Measurements from ENCODE around the gene ACHE. TPM values are rescaled to one million over a fixed set of nuclear protein-coding genes. Genes with fewer than 3 reads are reported as not detected.

ACHE gene
- total RNA-seq, 4 donors from 2014 or later: 0.66 to 0.68 TPM; not detected in 2

- TF ChIP-seq, protein P1, sequence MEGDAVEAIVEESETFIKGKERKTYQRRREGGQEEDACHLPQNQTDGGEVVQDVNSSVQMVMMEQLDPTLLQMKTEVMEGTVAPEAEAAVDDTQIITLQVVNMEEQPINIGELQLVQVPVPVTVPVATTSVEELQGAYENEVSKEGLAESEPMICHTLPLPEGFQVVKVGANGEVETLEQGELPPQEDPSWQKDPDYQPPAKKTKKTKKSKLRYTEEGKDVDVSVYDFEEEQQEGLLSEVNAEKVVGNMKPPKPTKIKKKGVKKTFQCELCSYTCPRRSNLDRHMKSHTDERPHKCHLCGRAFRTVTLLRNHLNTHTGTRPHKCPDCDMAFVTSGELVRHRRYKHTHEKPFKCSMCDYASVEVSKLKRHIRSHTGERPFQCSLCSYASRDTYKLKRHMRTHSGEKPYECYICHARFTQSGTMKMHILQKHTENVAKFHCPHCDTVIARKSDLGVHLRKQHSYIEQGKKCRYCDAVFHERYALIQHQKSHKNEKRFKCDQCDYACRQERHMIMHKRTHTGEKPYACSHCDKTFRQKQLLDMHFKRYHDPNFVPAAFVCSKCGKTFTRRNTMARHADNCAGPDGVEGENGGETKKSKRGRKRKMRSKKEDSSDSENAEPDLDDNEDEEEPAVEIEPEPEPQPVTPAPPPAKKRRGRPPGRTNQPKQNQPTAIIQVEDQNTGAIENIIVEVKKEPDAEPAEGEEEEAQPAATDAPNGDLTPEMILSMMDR (IDR thresholded peaks at IDR 0.05; ENCODE audit: low read depth): no peak
Observed at GRCh38 chr7:100899432-100899831, 3.7 kb upstream of the ACHE start.

DNA sequence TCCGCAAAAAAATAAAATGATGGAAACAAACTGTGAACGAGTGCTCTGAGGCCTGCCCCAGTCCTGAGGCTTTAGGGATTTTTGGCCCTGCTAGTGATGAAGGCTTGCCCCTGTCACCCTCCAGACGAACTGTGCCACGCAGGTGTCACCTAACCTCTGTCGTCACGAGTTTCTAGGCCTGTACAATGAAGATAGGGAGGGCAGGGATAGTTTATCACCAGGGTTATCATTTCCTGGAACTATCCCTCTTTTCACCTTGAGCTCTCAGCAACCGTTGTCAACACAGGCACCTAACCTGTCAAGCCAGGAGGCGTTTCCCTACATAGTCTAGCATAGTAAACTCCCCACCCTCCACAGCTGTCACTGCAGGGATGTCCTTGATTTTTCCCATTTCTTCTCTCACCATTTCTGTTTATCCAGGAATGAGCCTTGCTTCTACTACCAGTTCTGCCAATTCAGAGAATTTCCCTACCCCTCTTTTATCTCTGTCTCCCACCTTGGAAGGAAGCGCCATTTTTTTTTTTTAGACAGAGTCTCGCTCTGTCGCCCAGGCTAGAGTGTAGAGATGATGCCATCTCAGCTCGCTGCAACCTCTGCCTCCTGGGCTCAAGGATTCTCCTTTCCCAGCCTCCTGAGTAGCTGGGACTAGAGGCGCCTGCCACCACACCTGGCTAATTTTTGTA is 2.2 kb upstream of the ACHE start:
- TF ChIP-seq, protein P1 (IDR thresholded peaks at IDR 0.05; ENCODE audit: low read depth): no peak

- TF ChIP-seq, protein P1 (IDR thresholded peaks at IDR 0.05; ENCODE audit: low read depth): no peak
Observed at GRCh38 chr7:100896732-100897608, 1.3 kb upstream of the ACHE start.

DNA sequence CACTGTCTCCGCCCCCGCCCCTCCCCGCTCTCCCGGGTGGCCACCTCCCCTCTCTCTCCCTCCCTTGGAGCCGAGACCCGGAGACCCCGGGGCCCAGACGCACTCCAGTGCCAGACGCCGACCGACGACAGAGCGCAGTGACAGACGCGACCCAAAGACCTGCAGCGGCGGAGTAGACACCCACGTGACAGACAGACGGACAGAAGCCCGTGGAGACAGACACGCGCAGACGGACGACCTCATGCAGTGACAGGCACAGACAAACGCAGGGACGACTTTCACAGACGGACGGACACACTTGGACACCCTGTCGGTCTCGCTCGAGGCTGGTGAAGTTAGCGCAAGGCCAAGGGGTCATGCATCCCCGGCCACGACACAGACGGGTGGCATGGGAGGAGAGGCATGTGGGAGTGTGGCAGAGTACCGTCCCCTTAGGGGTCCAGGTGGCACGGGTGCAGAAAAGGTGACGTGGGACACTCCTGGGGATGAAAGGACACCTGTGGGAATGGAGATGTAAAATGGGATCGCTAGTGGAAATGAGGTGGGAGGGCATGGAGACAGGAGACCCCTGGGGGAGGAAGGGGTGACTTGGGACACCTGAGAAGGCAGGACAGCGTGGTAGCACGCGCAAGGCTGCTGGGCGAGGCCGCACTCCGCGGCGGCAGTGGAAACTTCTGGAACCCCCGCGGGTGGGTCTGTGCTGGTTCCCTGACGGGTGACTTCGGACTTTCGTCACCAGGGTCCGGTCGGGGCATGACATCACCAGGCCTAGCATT is 456 bp upstream of the ACHE start:
- TF ChIP-seq, protein P1 (IDR thresholded peaks at IDR 0.05; ENCODE audit: low read depth): no peak

- TF ChIP-seq, protein P1 (IDR thresholded peaks at IDR 0.05; ENCODE audit: low read depth): no peak
Observed at GRCh38 chr7:100894860-100895700, 608 bp downstream of the ACHE start.

DNA sequence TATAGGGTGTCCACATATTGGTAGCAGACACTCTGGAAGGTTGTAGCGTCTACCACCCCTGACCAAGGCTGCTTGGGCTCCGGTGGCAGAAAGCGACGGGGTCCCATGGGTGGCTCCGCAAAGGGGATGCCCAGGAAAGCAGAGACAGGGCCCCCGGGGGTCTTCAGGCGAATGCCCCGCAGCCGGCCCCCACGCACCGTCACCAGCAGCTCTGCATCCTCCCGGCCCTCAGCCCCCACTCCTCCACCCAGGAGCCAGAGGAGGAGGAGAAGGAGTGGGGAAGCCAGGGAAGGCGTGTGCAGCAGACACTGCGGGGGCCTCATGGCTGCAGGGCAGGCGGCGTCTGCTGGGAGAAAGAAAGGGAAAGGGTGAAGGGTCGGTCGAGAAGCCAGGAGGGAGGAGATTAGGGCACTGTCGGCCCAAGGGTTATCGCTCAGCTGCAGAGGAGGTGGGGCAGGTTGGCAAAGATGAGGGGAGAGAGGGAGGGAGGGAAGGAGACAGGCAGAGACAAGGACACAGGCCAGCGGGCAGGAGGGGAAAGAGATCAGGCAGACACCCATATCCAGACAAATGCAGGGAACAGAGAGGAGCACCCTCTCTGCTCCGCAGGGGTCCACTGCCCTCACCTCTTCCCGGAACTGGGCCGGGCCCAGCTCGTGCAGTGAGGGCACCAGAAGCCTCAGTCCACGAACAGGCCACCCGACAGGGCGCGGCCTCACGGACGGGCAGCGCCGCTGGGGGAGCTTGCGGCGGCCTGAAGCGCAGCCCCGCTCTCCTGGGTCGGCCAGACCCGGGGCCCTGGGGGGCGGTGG is 1.6 kb downstream of the ACHE start:
- TF ChIP-seq, protein P1 (IDR thresholded peaks at IDR 0.05; ENCODE audit: low read depth): no peak
